ENCODE data around the gene MIDN. TPM values are rescaled to one million over a fixed set of nuclear protein-coding genes. Genes with fewer than 3 reads are reported as not detected.

MIDN gene
- total RNA-seq, 6 donors from 2014 or later, result 33.5 to 176 (median 75.9) TPM

- Histone ChIP-seq H3K4me1 (peaks cover 6 to 11% (median 9%) of the 10 kb centered on the region in 4 donors), H3K9me3 (no peaks in the 10 kb centered on the region), H3K27me3 (peaks cover 0 to 23% (median 11%) of the 10 kb centered on the region in 4 donors), H3K27ac (no peak overlapping the region), H3K36me3 (no peaks in the 10 kb centered on the region), H3K4me3 (peak overlapping the region in 2 of 4 donors; percentile 17 to 19)
- WGBS, 2 donors, result 19 to 38% methylated on average over 19 to 22 of the region's 82 CpGs
- DNase-seq (peak in 1 of 2 donors; percentile 87), ATAC-seq (ENCODE audit: low FRiP score in 2 of 2) (peak in 1 of 2 donors; percentile 39)
- TF ChIP-seq POLR2A (IDR thresholded peaks at IDR 0.05) (no peak), POLR2AphosphoS5 (IDR thresholded peaks at IDR 0.05) (no peak), EP300 (IDR thresholded peaks at IDR 0.05) (no peak), CTCF (IDR thresholded peaks at IDR 0.05) (no peak)
Measured at GRCh38 chr19:1295169-1296012, 47.0 kb downstream of the MIDN start.

GRCh38 chr19:1296078-1296477 lies 47.7 kb downstream of the MIDN start:
- 66 to 79% methylated on average over 9 to 13 of the region's 13 CpGs for WGBS, 2 donors
- H3K27me3 ChIP-seq, result peaks cover 0 to 21% (median 11%) of the 10 kb centered on the region in 4 donors
- H3K9me3 ChIP-seq, result no peaks in the 10 kb centered on the region
- no peak overlapping the region for H3K27ac ChIP-seq
- ATAC-seq (ENCODE audit: low FRiP score in 2 of 2), result no peak
- no peak for DNase-seq
- H3K36me3 ChIP-seq, result no peaks in the 10 kb centered on the region
- no peak for TF ChIP-seq CTCF (IDR thresholded peaks at IDR 0.05)
- TF ChIP-seq EP300 (IDR thresholded peaks at IDR 0.05), result no peak
- TF ChIP-seq POLR2A (IDR thresholded peaks at IDR 0.05), result no peak
- TF ChIP-seq POLR2AphosphoS5 (IDR thresholded peaks at IDR 0.05), result no peak
- no peak overlapping the region for H3K4me3 ChIP-seq
- peaks cover 6 to 11% (median 9%) of the 10 kb centered on the region in 4 donors for H3K4me1 ChIP-seq

GRCh38 chr19:1296575-1297271 lies 48.3 kb downstream of the MIDN start:
- Histone ChIP-seq H3K9me3 (no peaks in the 10 kb centered on the region), H3K4me3 (no peak overlapping the region), H3K27ac (no peak overlapping the region), H3K4me1 (peaks cover 6 to 11% (median 9%) of the 10 kb centered on the region in 4 donors), H3K27me3 (peaks cover 0 to 19% (median 11%) of the 10 kb centered on the region in 4 donors), H3K36me3 (no peaks in the 10 kb centered on the region)
- TF ChIP-seq POLR2A (IDR thresholded peaks at IDR 0.05), result no peak
- TF ChIP-seq POLR2AphosphoS5 (IDR thresholded peaks at IDR 0.05), result no peak
- no peak for TF ChIP-seq CTCF (IDR thresholded peaks at IDR 0.05)
- no peak for TF ChIP-seq EP300 (IDR thresholded peaks at IDR 0.05)
- DNase-seq (peak in 1 of 2 donors; percentile 60), ATAC-seq (ENCODE audit: low FRiP score in 2 of 2) (no peak)
- WGBS, 2 donors, result 85 to 88% methylated on average over 13 to 24 of the region's 24 CpGs

GRCh38 chr19:1298235-1298634 lies 49.9 kb downstream of the MIDN start:
- no peaks in the 10 kb centered on the region for H3K9me3 ChIP-seq
- WGBS, 2 donors, result 81 to 94% methylated on average over 2 to 3 of the region's 8 CpGs
- ATAC-seq (ENCODE audit: low FRiP score in 2 of 2) (no peak), DNase-seq (no peak)
- TF ChIP-seq POLR2A (IDR thresholded peaks at IDR 0.05) (no peak), EP300 (IDR thresholded peaks at IDR 0.05) (no peak), CTCF (IDR thresholded peaks at IDR 0.05) (no peak), POLR2AphosphoS5 (IDR thresholded peaks at IDR 0.05) (no peak)
- H3K36me3 ChIP-seq, result no peaks in the 10 kb centered on the region
- no peak overlapping the region for H3K27ac ChIP-seq
- H3K4me3 ChIP-seq, result no peak overlapping the region
- H3K27me3 ChIP-seq, result peaks cover 0 to 19% (median 10%) of the 10 kb centered on the region in 4 donors
- H3K4me1 ChIP-seq, result peaks cover 6 to 11% (median 9%) of the 10 kb centered on the region in 4 donors

All from upper lobe of left lung (tissue), 6 donors.